Testis (tissue), 2 donors: ENCODE measurements around the gene CPM.

Experiments
- CTCF ChIP-seq, 3 experiments: fragments of 450-650 bp in 2 of 3; fragments of 200-600 bp in 1 of 3; sonication (generic) in 1 of 3; IDR thresholded peaks; one replicate each; pipeline ENCODE4 v1.5.1; 2016 to 2019; ENCODE audit warnings: antibody characterized with exemption in 3 of 3, mild to moderate bottlenecking in 2 of 3, moderate library complexity in 1 of 3
- POLR2A ChIP-seq: fragments of 450-650 bp; IDR thresholded peaks from one replicate; pipeline ENCODE4 v1.6.1; 2017; ENCODE audit warnings: antibody characterized with exemption, mild to moderate bottlenecking, moderate library complexity

GRCh38 chr12:68896881-68897540, 36.0 kb downstream of the CPM start:
- TF ChIP-seq CTCF (IDR thresholded peaks at IDR 0.05) (no peak), POLR2A (no peak)
